ENCODE measurements around the gene ABHD17A. TPM values are rescaled to one million over a fixed set of nuclear protein-coding genes. Genes with fewer than 3 reads are reported as not detected.

Gene ABHD17A
- total and polyA plus RNA-seq, 7 donors, result 60.7 to 97.1 (median 86.6) TPM

DNA sequence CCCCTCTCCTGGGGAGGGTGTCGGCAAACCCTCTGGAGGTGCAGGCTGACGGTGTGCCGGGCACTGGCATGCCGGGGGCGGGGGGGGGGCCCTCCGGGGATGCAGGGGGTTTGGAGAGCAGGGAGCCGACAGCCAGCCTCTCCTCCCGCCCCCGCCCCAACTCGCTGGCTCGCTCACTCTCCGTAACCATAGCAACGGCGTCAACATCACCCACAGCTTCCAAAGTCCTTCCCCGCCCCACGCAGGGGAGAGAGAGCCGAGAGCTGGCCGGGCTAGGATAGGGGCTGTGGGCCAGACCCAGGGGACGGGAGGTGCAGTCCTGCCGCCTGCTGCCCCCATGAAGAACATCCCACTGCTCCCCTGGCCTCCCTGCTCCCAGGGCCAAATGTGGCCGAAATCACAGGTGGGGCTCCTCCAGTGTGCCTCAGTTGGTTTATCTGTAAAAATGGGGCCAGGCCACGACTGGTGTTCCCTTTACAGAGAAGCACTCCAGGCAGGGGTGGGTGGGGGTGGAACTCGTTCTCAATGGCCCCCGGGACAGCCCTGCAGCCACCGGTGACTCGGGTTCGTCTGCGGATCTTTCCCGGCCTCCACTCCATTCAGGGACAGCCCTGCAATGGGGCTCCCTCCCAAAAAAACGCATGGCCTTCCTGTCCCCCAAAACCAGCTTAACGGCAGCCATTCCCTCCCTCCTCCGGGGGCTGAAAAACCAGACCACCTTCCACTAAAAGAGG lies 25.1 kb downstream of the ABHD17A start:
- peaks cover 0 to 83% (median 73%) of the 10 kb centered on the region in 4 donors for H3K4me1 ChIP-seq
- no peak overlapping the region for H3K4me3 ChIP-seq
- H3K9me3 ChIP-seq, result no peaks in the 10 kb centered on the region
- 7 to 29% methylated on average over 32 of the region's 32 CpGs for WGBS, 2 donors
- intact Hi-C loops (cut with DNase I), result loop anchor here (5.0 kb wide), 1 partner anchor 237 kb away; the partner anchor contains the start of genes IZUMO4 and MOB3A
- DNase-seq, result peak; percentile 86
- peak overlapping the region; percentile 57 to 84 (median 82) for H3K27ac ChIP-seq
- TF ChIP-seq POLR2A (IDR thresholded peaks at IDR 0.05), result no peak
- TF ChIP-seq POLR2AphosphoS5 (IDR thresholded peaks at IDR 0.05), result peak in 1 of 4 donors; percentile 18
- H3K36me3 ChIP-seq, result no peaks in the 10 kb centered on the region
- peaks cover 0 to 55% (median 26%) of the 10 kb centered on the region in 3 donors for H3K27me3 ChIP-seq

DNA sequence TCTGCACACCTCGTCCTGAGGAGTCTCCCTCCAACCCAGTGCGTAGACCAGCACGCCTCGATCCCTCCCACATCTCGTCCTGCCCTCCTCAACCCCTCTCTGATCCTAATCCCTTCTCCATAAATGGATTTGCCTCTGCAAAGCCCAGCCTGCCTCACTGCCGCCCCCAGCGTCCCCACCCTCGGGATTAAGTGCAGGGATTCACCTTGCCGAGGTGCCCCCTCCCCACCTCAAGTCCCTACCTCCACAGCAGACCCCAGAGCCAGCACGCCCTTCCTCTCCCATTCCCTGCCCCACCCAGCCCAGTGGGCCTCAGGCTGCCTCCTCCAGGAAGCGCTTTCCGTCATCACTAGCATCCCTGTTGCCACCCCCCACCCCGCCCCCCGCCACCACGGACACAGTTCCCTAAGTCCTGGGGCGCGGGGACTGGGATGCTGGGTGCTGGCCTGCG lies 25.9 kb downstream of the ABHD17A start:
- Histone ChIP-seq H3K4me3 (no peak overlapping the region), H3K36me3 (no peaks in the 10 kb centered on the region), H3K9me3 (no peaks in the 10 kb centered on the region), H3K27ac (peak overlapping the region; percentile 57 to 84 (median 82)), H3K4me1 (peaks cover 0 to 83% (median 77%) of the 10 kb centered on the region in 4 donors), H3K27me3 (peaks cover 0 to 60% (median 29%) of the 10 kb centered on the region in 3 donors)
- intact Hi-C loops (cut with DNase I), result no loop called here
- DNase-seq, result no peak
- TF ChIP-seq EP300 (IDR thresholded peaks at IDR 0.05) (no peak), POLR2AphosphoS5 (IDR thresholded peaks at IDR 0.05) (no peak), POLR2A (IDR thresholded peaks at IDR 0.05) (no peak)
- TF ChIP-seq, protein P1, sequence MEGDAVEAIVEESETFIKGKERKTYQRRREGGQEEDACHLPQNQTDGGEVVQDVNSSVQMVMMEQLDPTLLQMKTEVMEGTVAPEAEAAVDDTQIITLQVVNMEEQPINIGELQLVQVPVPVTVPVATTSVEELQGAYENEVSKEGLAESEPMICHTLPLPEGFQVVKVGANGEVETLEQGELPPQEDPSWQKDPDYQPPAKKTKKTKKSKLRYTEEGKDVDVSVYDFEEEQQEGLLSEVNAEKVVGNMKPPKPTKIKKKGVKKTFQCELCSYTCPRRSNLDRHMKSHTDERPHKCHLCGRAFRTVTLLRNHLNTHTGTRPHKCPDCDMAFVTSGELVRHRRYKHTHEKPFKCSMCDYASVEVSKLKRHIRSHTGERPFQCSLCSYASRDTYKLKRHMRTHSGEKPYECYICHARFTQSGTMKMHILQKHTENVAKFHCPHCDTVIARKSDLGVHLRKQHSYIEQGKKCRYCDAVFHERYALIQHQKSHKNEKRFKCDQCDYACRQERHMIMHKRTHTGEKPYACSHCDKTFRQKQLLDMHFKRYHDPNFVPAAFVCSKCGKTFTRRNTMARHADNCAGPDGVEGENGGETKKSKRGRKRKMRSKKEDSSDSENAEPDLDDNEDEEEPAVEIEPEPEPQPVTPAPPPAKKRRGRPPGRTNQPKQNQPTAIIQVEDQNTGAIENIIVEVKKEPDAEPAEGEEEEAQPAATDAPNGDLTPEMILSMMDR (IDR thresholded peaks at IDR 0.05), result no peak
- 31 to 55% methylated on average over 18 of the region's 18 CpGs for WGBS, 2 donors

DNA sequence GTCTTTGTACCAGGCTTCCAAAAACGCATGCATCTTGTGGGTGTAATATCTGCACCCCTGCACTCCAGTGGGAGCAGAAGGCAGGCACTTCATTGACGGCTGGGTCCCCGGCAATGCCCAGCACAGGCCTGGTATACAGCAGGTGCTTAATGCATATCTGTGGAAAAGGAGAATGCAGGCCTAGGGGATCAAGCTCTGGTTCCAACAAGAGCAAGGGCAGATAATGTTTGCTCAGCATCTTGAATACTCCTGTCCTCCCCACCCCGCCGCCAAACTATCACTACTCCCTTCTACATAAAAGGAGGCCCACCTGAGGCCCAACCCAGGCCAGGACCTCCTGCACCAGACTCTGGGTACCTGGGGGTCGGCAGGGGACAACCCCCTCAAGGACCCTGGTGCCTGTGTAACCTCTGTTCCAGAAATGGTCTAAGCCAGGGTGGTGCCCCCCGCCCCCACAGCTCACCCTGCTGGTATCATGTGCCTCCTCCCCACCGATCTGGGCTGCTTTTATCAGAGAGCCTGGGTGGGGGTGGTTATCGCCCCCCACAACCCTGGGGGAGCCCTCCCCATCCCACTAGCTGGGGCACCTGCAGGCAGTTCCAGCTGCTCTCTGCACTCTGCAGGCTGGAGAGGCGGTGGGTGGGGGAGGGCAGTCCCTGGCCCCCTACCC lies 26.7 kb downstream of the ABHD17A start:
- Histone ChIP-seq H3K4me3 (no peak overlapping the region), H3K27ac (peak overlapping the region; percentile 82 to 84 (median 83)), H3K9me3 (no peaks in the 10 kb centered on the region), H3K27me3 (peaks cover 0 to 63% (median 29%) of the 10 kb centered on the region in 3 donors), H3K4me1 (peaks cover 0 to 91% (median 85%) of the 10 kb centered on the region in 4 donors), H3K36me3 (no peaks in the 10 kb centered on the region)
- 27 to 50% methylated on average over 10 of the region's 10 CpGs for WGBS, 2 donors
- intact Hi-C loops (cut with DNase I), result no loop called here
- no peak for DNase-seq
- TF ChIP-seq POLR2AphosphoS5 (IDR thresholded peaks at IDR 0.05) (no peak), EP300 (IDR thresholded peaks at IDR 0.05) (no peak), POLR2A (IDR thresholded peaks at IDR 0.05) (no peak)
- TF ChIP-seq, protein P1 (IDR thresholded peaks at IDR 0.05), result no peak

DNA sequence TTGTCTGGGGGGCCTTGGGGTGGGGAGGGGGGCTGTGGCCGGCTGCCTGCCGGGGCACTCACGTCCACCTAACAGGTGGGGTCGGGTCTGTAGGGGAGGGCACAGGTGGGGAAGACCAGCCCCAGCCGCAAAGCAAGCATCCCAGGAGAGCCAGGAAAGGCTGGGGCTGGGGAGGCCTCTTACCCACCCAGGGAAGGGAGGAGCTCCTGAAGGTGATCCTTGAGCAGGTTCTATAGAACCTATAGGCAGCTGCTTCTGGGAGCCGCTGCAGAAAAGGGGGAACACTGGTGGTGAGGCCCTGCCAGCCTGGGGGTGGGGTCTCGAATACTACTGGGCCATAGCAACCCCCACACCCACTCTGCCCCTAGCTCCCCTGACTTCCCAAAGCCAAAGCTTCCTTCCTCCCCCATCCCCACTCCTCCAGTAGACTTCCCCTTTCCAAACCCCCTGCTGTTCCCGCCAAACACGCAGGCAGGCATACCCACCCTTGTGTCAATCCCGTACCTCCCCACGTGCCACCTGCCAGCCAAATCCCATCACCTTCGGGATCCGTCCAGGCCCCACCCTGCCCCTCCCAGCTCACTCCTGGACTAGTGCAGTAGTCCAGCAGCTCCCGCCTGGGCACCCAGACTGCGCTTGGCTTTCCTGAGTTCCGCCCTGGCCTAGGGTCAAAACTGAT lies 27.5 kb downstream of the ABHD17A start:
- peaks cover 0 to 71% (median 29%) of the 10 kb centered on the region in 3 donors for H3K27me3 ChIP-seq
- H3K27ac ChIP-seq, result peak overlapping the region; percentile 82 to 84 (median 83)
- no peaks in the 10 kb centered on the region for H3K9me3 ChIP-seq
- 12 to 37% methylated on average over 16 of the region's 16 CpGs for WGBS, 2 donors
- H3K4me3 ChIP-seq, result peak overlapping the region in 3 of 4 donors; percentile 44 to 52 (median 51)
- TF ChIP-seq POLR2AphosphoS5 (IDR thresholded peaks at IDR 0.05) (no peak), POLR2A (IDR thresholded peaks at IDR 0.05) (no peak), EP300 (IDR thresholded peaks at IDR 0.05) (no peak)
- TF ChIP-seq, protein P1 (IDR thresholded peaks at IDR 0.05), result no peak
- intact Hi-C loops (cut with DNase I), result no loop called here
- peaks cover 0 to 98% (median 88%) of the 10 kb centered on the region in 4 donors for H3K4me1 ChIP-seq
- no peak for DNase-seq
- no peaks in the 10 kb centered on the region for H3K36me3 ChIP-seq
